GM21737 (cell line): ENCODE measurements around the gene CALML6.

Experiments
- ATAC-seq: cut with Tn5 transposase; IDR thresholded peaks from one replicate; pipeline ENCODE4 v1.9.1; 2021; ENCODE audit warnings: mild to moderate bottlenecking, moderate library complexity; ENCODE audit not compliant: unreplicated experiment

CALML6 gene

GRCh38 chr1:1960480-1961196, 45.6 kb downstream of the CALML6 start:
- ATAC-seq: no peak

- no peak for ATAC-seq
Measured at GRCh38 chr1:1962752-1963151, 47.7 kb downstream of the CALML6 start.

GRCh38 chr1:1963570-1963969, 48.5 kb downstream of the CALML6 start:
- no peak for ATAC-seq

GRCh38 chr1:1964811-1965210, 49.8 kb downstream of the CALML6 start:
- no peak for ATAC-seq

GRCh38 chr1:1965546-1965945, 50.5 kb downstream of the CALML6 start:
- no peak for ATAC-seq

GRCh38 chr1:1966071-1966740, 51.1 kb downstream of the CALML6 start:
- ATAC-seq: no peak
